ENCODE measurements around the gene TOP2A. TPM values are rescaled to one million over a fixed set of nuclear protein-coding genes. Genes with fewer than 3 reads are reported as not detected.

TOP2A gene, protein sequence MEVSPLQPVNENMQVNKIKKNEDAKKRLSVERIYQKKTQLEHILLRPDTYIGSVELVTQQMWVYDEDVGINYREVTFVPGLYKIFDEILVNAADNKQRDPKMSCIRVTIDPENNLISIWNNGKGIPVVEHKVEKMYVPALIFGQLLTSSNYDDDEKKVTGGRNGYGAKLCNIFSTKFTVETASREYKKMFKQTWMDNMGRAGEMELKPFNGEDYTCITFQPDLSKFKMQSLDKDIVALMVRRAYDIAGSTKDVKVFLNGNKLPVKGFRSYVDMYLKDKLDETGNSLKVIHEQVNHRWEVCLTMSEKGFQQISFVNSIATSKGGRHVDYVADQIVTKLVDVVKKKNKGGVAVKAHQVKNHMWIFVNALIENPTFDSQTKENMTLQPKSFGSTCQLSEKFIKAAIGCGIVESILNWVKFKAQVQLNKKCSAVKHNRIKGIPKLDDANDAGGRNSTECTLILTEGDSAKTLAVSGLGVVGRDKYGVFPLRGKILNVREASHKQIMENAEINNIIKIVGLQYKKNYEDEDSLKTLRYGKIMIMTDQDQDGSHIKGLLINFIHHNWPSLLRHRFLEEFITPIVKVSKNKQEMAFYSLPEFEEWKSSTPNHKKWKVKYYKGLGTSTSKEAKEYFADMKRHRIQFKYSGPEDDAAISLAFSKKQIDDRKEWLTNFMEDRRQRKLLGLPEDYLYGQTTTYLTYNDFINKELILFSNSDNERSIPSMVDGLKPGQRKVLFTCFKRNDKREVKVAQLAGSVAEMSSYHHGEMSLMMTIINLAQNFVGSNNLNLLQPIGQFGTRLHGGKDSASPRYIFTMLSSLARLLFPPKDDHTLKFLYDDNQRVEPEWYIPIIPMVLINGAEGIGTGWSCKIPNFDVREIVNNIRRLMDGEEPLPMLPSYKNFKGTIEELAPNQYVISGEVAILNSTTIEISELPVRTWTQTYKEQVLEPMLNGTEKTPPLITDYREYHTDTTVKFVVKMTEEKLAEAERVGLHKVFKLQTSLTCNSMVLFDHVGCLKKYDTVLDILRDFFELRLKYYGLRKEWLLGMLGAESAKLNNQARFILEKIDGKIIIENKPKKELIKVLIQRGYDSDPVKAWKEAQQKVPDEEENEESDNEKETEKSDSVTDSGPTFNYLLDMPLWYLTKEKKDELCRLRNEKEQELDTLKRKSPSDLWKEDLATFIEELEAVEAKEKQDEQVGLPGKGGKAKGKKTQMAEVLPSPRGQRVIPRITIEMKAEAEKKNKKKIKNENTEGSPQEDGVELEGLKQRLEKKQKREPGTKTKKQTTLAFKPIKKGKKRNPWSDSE (N-terminal part only)
- total RNA-seq, result 100 to 1,000 TPM in 1 of 2 donors, 10 to 100 TPM in 1; 43.0 to 102 TPM

GRCh38 chr17:40417609-40418427 is at the start of gene TOP2A:
Gene TOP2A, minus strand, starts transcription at chr17:40417896. Its CDS starts 105 bp downstream, at chr17:40417791.

GRCh38 chr17:40443196-40443987 is 25.7 kb upstream of the TOP2A start, which contains the start of gene IGFBP4:
Gene IGFBP4, plus strand, starts transcription at chr17:40443450. Its CDS starts 286 bp downstream, at chr17:40443736.

GRCh38 chr17:40364121-40364861 is 53.4 kb downstream of the TOP2A start, which contains the start of gene GJD3:
Gene GJD3, minus strand, starts transcription at chr17:40364737. Its CDS starts 922 bp downstream, at chr17:40363815.

Small RNAs within 50 kb of the gene (small RNA-seq; reads per million reads assigned to genes)
- gene RF00019 (0 reads per million in 2 donors), gene RNA5SP441 (0 reads per million in 2 donors)

Other genes with a start within 250 kb of the TOP2A start
- gene RAPGEFL1, start 240.4 kb downstream of the TOP2A start, total RNA-seq, result 1 to 10 TPM; 2.8 to 3.3 TPM
- gene WIPF2, start 198.6 kb downstream of the TOP2A start, total RNA-seq, result 1 to 10 TPM; 4.5 to 6.7 TPM
- 10 to 100 TPM; 17.6 to 59.9 TPM for gene CDC6, start 130.0 kb downstream of the TOP2A start, total RNA-seq
- 10 to 100 TPM; 16.2 to 17.3 TPM for gene RARA, start 108.7 kb downstream of the TOP2A start, total RNA-seq
- gene GJD3, start 53.2 kb downstream of the TOP2A start, total RNA-seq, result not detected
- gene IGFBP4, start 25.6 kb upstream of the TOP2A start, total RNA-seq, result 10 to 100 TPM; 10.7 to 20.6 TPM
- not detected for gene TNS4, start 83.7 kb upstream of the TOP2A start, total RNA-seq
- not detected for gene CCR7, start 147.6 kb upstream of the TOP2A start, total RNA-seq
- 10 to 100 TPM; 74.3 to 76.6 TPM for gene SMARCE1, start 229.9 kb upstream of the TOP2A start, total RNA-seq
- gene KRT222, start 247.3 kb upstream of the TOP2A start, total RNA-seq, result under 1 TPM in 1 of 2 donors, not detected in 1; 0.34 TPM

All from melanocyte of skin (primary cell).